Measurements from ENCODE around the gene LAPTM5. TPM values are rescaled to one million over a fixed set of nuclear protein-coding genes. Genes with fewer than 3 reads are reported as not detected.

LAPTM5 gene
- total RNA-seq, 1 donor from 2014 or later: 189 TPM

- H3K4me1 Mint-ChIP-seq (ENCODE audit: low read depth): peaks cover 5% of the 10 kb centered on the region
- peaks cover 2% of the 10 kb centered on the region for H3K36me3 Mint-ChIP-seq (ENCODE audit: low read depth)
- H3K9me3 Mint-ChIP-seq: no peaks in the 10 kb centered on the region
- H3K27ac Mint-ChIP-seq: no peak within 1 kb of the TSS
- H3K27me3 Mint-ChIP-seq (ENCODE audit: low read depth): no peaks in the 10 kb centered on the region
- intact Hi-C loops (cut with micrococcal nuclease): no loop called here
- no peak within 1 kb of the TSS for H3K4me3 Mint-ChIP-seq (ENCODE audit: low read depth)
- no peak for DNase-seq (ENCODE audit: low spot score)
Measured at GRCh38 chr1:30723331-30723755, 34.2 kb downstream of the LAPTM5 start, which contains the start of gene MATN1. Gene MATN1 (minus strand): TSS chr1:30723585. CDS start chr1:30723551, 34 bp downstream.

GRCh38 chr1:30721812-30722537 is 35.6 kb downstream of the LAPTM5 start:
- no peak overlapping the region for H3K27ac Mint-ChIP-seq

GRCh38 chr1:30721341-30721793 is 36.2 kb downstream of the LAPTM5 start:
- Mint-ChIP-seq H3K4me3 (ENCODE audit: low read depth) (no peak overlapping the region), H3K27ac (no peak overlapping the region), H3K4me1 (ENCODE audit: low read depth) (peaks cover 10% of the 10 kb centered on the region), H3K27me3 (ENCODE audit: low read depth) (no peaks in the 10 kb centered on the region), H3K36me3 (ENCODE audit: low read depth) (peaks cover 2% of the 10 kb centered on the region), H3K9me3 (no peaks in the 10 kb centered on the region)
- no peak for DNase-seq (ENCODE audit: low spot score)
- intact Hi-C loops (cut with micrococcal nuclease): no loop called here

More at GRCh38 chr1:30721812-30722537, 35.6 kb downstream of the LAPTM5 start:
- Mint-ChIP-seq H3K4me1 (ENCODE audit: low read depth) (peaks cover 10% of the 10 kb centered on the region), H3K27me3 (ENCODE audit: low read depth) (no peaks in the 10 kb centered on the region), H3K9me3 (no peaks in the 10 kb centered on the region), H3K4me3 (ENCODE audit: low read depth) (no peak overlapping the region), H3K36me3 (ENCODE audit: low read depth) (peaks cover 2% of the 10 kb centered on the region)
- DNase-seq (ENCODE audit: low spot score): no peak
- intact Hi-C loops (cut with micrococcal nuclease): no loop called here

- no peak for DNase-seq (ENCODE audit: low spot score)
- H3K9me3 Mint-ChIP-seq: peaks cover 3% of the 10 kb centered on the region
- intact Hi-C loops (cut with micrococcal nuclease): no loop called here
- H3K4me1 Mint-ChIP-seq (ENCODE audit: low read depth): peaks cover 10% of the 10 kb centered on the region
- no peak overlapping the region for H3K4me3 Mint-ChIP-seq (ENCODE audit: low read depth)
- peaks cover 2% of the 10 kb centered on the region for H3K36me3 Mint-ChIP-seq (ENCODE audit: low read depth)
- H3K27ac Mint-ChIP-seq: no peak overlapping the region
- no peaks in the 10 kb centered on the region for H3K27me3 Mint-ChIP-seq (ENCODE audit: low read depth)
Measured at GRCh38 chr1:30720271-30721223, 37.0 kb downstream of the LAPTM5 start.

- Mint-ChIP-seq H3K4me1 (ENCODE audit: low read depth) (peaks cover 10% of the 10 kb centered on the region), H3K9me3 (peaks cover 11% of the 10 kb centered on the region), H3K27ac (peak overlapping the region; percentile 93), H3K36me3 (ENCODE audit: low read depth) (peaks cover 2% of the 10 kb centered on the region), H3K4me3 (ENCODE audit: low read depth) (peak overlapping the region; percentile 86), H3K27me3 (ENCODE audit: low read depth) (no peaks in the 10 kb centered on the region)
- DNase-seq (ENCODE audit: low spot score): no peak
- intact Hi-C loops (cut with micrococcal nuclease): loop anchor here (1.0 to 10.0 kb wide), 4 partner anchors 37 to 1485 kb away; partner anchors contain the start of genes LAPTM5, MECR and PTPRU
Measured at GRCh38 chr1:30719406-30720270, 37.9 kb downstream of the LAPTM5 start.

- H3K9me3 Mint-ChIP-seq: peaks cover 11% of the 10 kb centered on the region
- peak overlapping the region; percentile 86 for H3K4me3 Mint-ChIP-seq (ENCODE audit: low read depth)
- peak overlapping the region; percentile 93 for H3K27ac Mint-ChIP-seq
- H3K27me3 Mint-ChIP-seq (ENCODE audit: low read depth): no peaks in the 10 kb centered on the region
- peaks cover 10% of the 10 kb centered on the region for H3K4me1 Mint-ChIP-seq (ENCODE audit: low read depth)
- intact Hi-C loops (cut with micrococcal nuclease): loop anchor here (1.0 to 10.0 kb wide), 5 partner anchors 25 to 1484 kb away; partner anchors contain the start of genes LAPTM5, MECR and PTPRU
- peak; percentile 96 for DNase-seq (ENCODE audit: low spot score)
- H3K36me3 Mint-ChIP-seq (ENCODE audit: low read depth): peaks cover under 1% of the 10 kb centered on the region
Measured at GRCh38 chr1:30718636-30719405, 38.8 kb downstream of the LAPTM5 start.

- H3K27me3 Mint-ChIP-seq (ENCODE audit: low read depth): no peaks in the 10 kb centered on the region
- H3K36me3 Mint-ChIP-seq (ENCODE audit: low read depth): no peaks in the 10 kb centered on the region
- H3K9me3 Mint-ChIP-seq: peaks cover 11% of the 10 kb centered on the region
- DNase-seq (ENCODE audit: low spot score): peak; percentile 98
- H3K27ac Mint-ChIP-seq: peak overlapping the region; percentile 83
- H3K4me1 Mint-ChIP-seq (ENCODE audit: low read depth): peaks cover 10% of the 10 kb centered on the region
- H3K4me3 Mint-ChIP-seq (ENCODE audit: low read depth): peak overlapping the region; percentile 88
- intact Hi-C loops (cut with micrococcal nuclease): loop anchor here (1.0 to 10.0 kb wide), 3 partner anchors 26 to 1483 kb away; partner anchors contain the start of genes LAPTM5, MECR and PTPRU
Measured at GRCh38 chr1:30718091-30718635, 39.4 kb downstream of the LAPTM5 start.

- Mint-ChIP-seq H3K9me3 (peaks cover 11% of the 10 kb centered on the region), H3K27me3 (ENCODE audit: low read depth) (no peaks in the 10 kb centered on the region), H3K36me3 (ENCODE audit: low read depth) (no peaks in the 10 kb centered on the region), H3K27ac (no peak overlapping the region), H3K4me3 (ENCODE audit: low read depth) (peak overlapping the region; percentile 48), H3K4me1 (ENCODE audit: low read depth) (peaks cover 10% of the 10 kb centered on the region)
- intact Hi-C loops (cut with micrococcal nuclease): loop anchor here (10.0 kb wide), 1 partner anchor 1482 kb away; the partner anchor contains the start of genes MECR and PTPRU
- DNase-seq (ENCODE audit: low spot score): no peak
Measured at GRCh38 chr1:30716646-30717045, 40.9 kb downstream of the LAPTM5 start.

GRCh38 chr1:30715886-30716285 is 41.7 kb downstream of the LAPTM5 start:
- intact Hi-C loops (cut with micrococcal nuclease): loop anchor here (10.0 kb wide), 1 partner anchor 1481 kb away; the partner anchor contains the start of genes MECR and PTPRU
- no peak for DNase-seq (ENCODE audit: low spot score)
- H3K4me3 Mint-ChIP-seq (ENCODE audit: low read depth): no peak overlapping the region
- H3K4me1 Mint-ChIP-seq (ENCODE audit: low read depth): peaks cover 10% of the 10 kb centered on the region
- H3K27me3 Mint-ChIP-seq (ENCODE audit: low read depth): no peaks in the 10 kb centered on the region
- H3K36me3 Mint-ChIP-seq (ENCODE audit: low read depth): no peaks in the 10 kb centered on the region
- peaks cover 11% of the 10 kb centered on the region for H3K9me3 Mint-ChIP-seq
- no peak overlapping the region for H3K27ac Mint-ChIP-seq

- intact Hi-C loops (cut with micrococcal nuclease): loop anchor here (10.0 kb wide), 1 partner anchor 1480 kb away; the partner anchor contains the start of genes MECR and PTPRU
- DNase-seq (ENCODE audit: low spot score): no peak
Measured at GRCh38 chr1:30715216-30715615, 42.4 kb downstream of the LAPTM5 start.

GRCh38 chr1:30714536-30715090 is 43.0 kb downstream of the LAPTM5 start:
- no peak overlapping the region for H3K27ac Mint-ChIP-seq
- no peaks in the 10 kb centered on the region for H3K27me3 Mint-ChIP-seq (ENCODE audit: low read depth)
- H3K4me3 Mint-ChIP-seq (ENCODE audit: low read depth): no peak overlapping the region
- peaks cover 9% of the 10 kb centered on the region for H3K4me1 Mint-ChIP-seq (ENCODE audit: low read depth)
- peaks cover 11% of the 10 kb centered on the region for H3K9me3 Mint-ChIP-seq
- H3K36me3 Mint-ChIP-seq (ENCODE audit: low read depth): no peaks in the 10 kb centered on the region
- no peak for DNase-seq (ENCODE audit: low spot score)
- intact Hi-C loops (cut with micrococcal nuclease): loop anchor here (10.0 kb wide), 1 partner anchor 1480 kb away; the partner anchor contains the start of genes MECR and PTPRU

More at GRCh38 chr1:30715216-30715615, 42.4 kb downstream of the LAPTM5 start:
- Mint-ChIP-seq H3K36me3 (ENCODE audit: low read depth) (no peaks in the 10 kb centered on the region), H3K9me3 (peaks cover 11% of the 10 kb centered on the region), H3K4me1 (ENCODE audit: low read depth) (peaks cover 10% of the 10 kb centered on the region), H3K4me3 (ENCODE audit: low read depth) (no peak overlapping the region), H3K27ac (no peak overlapping the region), H3K27me3 (ENCODE audit: low read depth) (no peaks in the 10 kb centered on the region)
